AG09309 (cell line): ENCODE measurements around the gene CFAP141.

Source experiments
- DNase-seq: peaks from one replicate; pipeline ENCODE4 v3.0.0-alpha.2; 2010; ENCODE audit warnings: low read depth
- H3K4me3 ChIP-seq: 2 replicates; pipeline ENCODE4 v1.5.1; 2011; ENCODE audit warnings: mild to moderate bottlenecking, low read depth, low read length, moderate library complexity; ENCODE audit not compliant: control insufficient read depth
- TF ChIP-seq, protein P1 (sequence below): IDR thresholded peaks from 2 replicates; pipeline ENCODE4 v1.5.1; 2011; ENCODE audit warnings: mild to moderate bottlenecking, low read depth, low read length, inconsistent platforms; ENCODE audit not compliant: insufficient read depth, control insufficient read depth; ENCODE audit errors: missing control alignments

Gene CFAP141

DNA sequence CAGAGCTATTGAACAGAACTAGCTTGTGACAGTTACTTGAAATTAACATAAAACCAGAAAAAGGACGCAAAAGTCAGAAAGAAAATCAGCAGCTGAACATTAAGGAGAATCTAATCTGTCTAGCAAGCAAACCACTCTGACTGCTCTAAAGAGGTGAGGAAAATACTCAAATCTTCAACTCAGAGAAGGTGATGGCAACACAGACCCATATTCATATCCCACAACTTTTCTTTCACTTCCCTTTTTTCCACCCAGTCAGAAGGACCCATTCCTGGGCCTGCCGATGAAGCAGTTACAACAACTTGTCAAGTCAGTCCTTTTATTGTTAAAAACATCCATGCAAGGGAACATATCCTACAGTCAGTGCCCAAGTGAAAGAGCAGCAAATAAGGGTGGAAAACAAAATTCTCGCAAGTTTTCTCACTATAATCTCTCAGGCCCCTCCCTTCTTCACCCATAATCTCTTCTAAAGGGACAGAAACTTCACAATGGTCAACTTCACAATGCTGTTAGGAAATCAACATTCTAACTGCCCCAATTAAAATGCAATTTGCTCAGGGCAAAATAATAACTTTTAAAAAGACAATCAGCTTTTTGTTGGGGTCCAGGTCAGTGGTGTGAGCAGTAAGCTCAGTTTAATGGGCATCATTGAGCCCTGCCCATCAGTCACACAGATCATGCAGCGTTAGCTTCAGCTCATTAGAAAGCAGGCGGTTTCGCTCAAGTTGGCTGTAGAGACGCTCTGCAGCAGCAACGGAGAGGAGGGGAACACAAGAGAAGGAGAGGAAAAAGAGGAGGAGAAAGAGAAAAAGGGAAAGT lies 47.6 kb downstream of the CFAP141 start:
- no peak for DNase-seq
- H3K4me3 ChIP-seq = no peak overlapping the region
- TF ChIP-seq, protein P1, sequence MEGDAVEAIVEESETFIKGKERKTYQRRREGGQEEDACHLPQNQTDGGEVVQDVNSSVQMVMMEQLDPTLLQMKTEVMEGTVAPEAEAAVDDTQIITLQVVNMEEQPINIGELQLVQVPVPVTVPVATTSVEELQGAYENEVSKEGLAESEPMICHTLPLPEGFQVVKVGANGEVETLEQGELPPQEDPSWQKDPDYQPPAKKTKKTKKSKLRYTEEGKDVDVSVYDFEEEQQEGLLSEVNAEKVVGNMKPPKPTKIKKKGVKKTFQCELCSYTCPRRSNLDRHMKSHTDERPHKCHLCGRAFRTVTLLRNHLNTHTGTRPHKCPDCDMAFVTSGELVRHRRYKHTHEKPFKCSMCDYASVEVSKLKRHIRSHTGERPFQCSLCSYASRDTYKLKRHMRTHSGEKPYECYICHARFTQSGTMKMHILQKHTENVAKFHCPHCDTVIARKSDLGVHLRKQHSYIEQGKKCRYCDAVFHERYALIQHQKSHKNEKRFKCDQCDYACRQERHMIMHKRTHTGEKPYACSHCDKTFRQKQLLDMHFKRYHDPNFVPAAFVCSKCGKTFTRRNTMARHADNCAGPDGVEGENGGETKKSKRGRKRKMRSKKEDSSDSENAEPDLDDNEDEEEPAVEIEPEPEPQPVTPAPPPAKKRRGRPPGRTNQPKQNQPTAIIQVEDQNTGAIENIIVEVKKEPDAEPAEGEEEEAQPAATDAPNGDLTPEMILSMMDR = no peak

DNA sequence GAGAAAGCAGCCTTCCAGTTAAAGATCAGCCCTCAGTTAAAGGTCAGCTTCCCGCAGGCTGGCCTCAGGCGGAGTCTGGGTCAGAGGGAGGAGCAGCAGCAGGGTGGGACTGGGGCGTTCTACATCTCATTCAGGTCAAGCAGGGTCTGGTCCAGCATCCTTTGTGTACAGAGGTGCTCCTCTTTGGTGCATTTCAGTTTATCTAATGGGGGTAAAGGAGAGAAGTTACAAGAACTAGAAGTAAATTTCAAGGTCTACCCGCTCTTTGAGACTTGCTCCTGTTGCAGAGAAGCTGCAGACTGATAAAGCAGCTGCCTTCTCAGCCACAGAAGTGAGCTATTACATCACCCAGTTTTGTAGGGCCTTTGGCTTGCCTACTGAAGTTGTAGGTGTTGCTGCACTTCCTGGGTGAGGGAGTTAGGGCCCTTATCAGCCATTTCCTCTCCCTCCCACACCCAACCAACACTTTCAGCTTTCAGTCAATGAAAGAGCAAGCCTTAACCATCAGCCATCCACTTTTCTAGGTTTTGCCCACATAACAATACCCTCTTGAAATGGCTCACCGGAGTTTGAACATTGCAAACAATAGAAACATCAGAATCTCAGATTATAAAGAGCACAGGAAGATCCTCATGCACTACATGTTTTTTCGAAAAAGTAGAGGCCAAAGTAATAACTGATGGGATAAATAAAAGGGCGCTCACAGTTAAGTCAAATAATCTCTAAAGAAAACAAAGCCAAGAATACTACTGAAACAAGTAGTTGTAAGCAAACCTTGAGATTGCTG lies 48.4 kb downstream of the CFAP141 start:
- TF ChIP-seq, protein P1 = no peak
- DNase-seq = no peak
- H3K4me3 ChIP-seq = no peak overlapping the region

DNA sequence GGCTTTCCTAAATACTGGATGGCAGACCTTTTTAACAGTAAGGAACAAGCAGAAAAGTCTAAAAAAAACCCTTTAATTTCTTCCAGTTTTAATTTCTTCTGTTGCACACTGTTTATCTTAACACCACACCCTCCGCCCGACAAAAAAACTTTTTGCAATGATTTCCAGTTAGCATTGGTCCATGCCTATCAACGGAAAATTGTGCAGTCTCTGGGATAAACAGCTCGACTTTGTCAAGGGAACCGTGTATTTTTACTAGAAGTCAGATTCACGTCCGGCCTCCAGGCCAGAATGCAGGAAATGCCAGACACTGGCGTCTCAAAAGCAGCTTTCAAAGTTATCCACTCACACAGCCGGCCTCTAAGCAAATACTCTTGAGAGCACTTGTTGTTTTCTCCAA lies 50.9 kb downstream of the CFAP141 start:
- TF ChIP-seq, protein P1 = no peak
- DNase-seq = no peak

DNA sequence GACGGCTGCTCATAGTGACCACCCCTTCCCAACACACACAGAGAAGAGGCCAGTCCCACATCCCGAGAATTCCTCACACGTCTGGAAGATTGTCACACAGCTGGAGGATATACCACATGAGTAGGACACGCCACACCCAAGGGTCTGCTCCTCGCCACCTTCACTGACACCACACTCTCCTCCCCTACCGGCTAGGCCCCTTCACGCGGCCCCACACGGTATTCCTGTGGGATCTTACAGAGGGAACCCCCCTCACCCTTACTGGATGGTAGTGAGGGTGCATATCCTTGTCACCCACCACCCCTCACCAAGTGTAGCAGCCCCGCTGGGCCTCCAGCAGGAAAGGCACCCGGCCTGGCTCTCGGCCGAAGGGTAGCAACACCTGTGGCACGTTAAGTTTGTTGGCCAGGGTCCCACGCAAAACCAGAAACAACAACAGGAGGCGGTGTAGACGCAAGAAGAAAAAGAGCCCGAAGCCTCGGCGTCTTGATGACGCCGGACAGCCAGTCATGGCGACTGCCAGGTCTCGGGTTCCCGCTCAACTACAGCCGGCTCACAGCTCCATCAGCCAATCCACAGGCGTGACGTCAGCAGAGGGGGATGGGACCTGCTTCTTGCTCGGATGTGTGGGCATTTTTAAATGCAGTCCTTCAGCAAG lies 51.5 kb downstream of the CFAP141 start, which contains the start of gene NUP210L:
TSS of gene NUP210L (minus strand) at position 540 of the 658 bp plus-strand sequence.
- DNase-seq = no peak
- H3K4me3 ChIP-seq = no peak within 1 kb of the TSS
- TF ChIP-seq, protein P1 = no peak

More for the DNA sequence above, 50.9 kb downstream of the CFAP141 start:
- H3K4me3 ChIP-seq = no peak overlapping the region

DNA sequence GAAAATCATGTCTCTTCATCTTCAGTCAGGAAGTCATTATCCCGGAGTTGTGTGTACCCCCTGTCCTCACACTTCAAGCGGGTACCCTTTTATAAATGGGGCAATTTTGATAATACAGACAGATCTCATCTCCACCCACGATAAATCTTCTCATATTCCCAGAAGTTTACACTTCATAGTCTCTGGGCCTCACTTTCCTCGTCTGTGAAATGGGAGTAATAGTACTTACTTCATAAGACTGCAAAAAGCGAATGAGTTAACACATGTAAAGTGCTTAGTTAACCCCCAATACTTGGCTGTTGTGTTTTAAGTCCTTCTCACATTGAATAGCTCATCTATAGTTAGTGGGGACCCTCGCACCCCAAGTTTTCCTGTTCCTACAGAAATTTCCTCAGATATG lies 52.1 kb downstream of the CFAP141 start:
- TF ChIP-seq, protein P1 = no peak

DNA sequence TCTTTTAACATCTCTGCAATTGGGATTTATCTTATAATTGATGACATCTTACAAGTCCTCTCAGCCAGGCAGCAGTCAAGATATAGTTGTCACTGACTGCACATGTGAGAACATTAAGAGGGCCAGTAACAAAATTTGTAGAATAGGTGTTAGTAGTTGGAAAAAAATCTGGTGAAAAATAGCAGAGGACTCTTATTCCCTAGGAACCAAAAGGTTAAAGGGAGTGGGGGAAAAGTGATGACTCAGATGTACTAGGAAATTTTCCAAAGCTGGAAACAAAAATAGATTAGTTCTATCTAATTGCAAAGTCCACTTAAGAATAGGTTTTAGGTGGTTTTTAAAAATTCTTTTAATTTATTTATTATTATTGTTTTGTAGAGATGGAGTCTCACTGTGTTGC lies 54.8 kb downstream of the CFAP141 start:
- DNase-seq = no peak
- TF ChIP-seq, protein P1 = no peak
- H3K4me3 ChIP-seq = no peak overlapping the region

More for the DNA sequence above, 52.1 kb downstream of the CFAP141 start:
- no peak for DNase-seq
- no peak overlapping the region for H3K4me3 ChIP-seq
